ENCODE measurements around the gene ZFAND3.

DNA sequence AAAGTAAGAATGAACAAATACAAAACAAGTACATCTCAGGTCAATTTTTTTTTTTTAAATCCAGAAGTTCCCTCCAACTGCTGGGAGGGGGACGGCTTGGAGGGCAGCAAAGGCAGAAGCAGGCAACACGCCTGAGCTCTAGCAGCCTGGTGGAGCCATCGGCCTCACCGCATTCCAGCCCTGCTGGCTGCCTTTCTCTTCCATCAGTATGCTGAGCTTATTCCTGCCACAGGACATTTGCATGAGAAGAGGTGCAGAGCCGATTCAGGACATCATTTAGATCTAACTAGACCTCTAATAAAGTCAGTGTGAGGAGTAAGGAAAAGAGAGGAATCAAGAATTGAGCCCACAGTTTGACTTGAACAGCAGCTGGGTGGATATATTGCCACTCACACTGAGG, 318.8 kb downstream of the ZFAND3 start:
- no peak for TF ChIP-seq POLR2AphosphoS5 (IDR thresholded peaks at IDR 0.05)
- TF ChIP-seq, protein P1, sequence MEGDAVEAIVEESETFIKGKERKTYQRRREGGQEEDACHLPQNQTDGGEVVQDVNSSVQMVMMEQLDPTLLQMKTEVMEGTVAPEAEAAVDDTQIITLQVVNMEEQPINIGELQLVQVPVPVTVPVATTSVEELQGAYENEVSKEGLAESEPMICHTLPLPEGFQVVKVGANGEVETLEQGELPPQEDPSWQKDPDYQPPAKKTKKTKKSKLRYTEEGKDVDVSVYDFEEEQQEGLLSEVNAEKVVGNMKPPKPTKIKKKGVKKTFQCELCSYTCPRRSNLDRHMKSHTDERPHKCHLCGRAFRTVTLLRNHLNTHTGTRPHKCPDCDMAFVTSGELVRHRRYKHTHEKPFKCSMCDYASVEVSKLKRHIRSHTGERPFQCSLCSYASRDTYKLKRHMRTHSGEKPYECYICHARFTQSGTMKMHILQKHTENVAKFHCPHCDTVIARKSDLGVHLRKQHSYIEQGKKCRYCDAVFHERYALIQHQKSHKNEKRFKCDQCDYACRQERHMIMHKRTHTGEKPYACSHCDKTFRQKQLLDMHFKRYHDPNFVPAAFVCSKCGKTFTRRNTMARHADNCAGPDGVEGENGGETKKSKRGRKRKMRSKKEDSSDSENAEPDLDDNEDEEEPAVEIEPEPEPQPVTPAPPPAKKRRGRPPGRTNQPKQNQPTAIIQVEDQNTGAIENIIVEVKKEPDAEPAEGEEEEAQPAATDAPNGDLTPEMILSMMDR (IDR thresholded peaks at IDR 0.05): no peak

All from stomach (tissue), 4 donors.